NCI-H2029 (cell line): Measurements from ENCODE around the gene TCEANC2.
A peak's percentile ranks its signal among the peaks of the same experiment; 100 is the strongest.
"Not testable (repeated sequence)": the region's sequence is repeated elsewhere in the genome, so short reads cannot be mapped to it uniquely, and the experiment has no call there.

Experiments used
- DNase-seq: peaks from one replicate; lab custom pipeline; 2025; lab: John Stamatoyannopoulos, UW

The TCEANC2 gene

GRCh38 chr1:54052934-54053744 lies at the start of gene TCEANC2, which contains the start of gene TMEM59:
TSS of gene TCEANC2 (plus strand) at chr1:54053608. CDS start at chr1:54054423, 815 bp downstream.
TSS of gene TMEM59 (minus strand) at chr1:54053204. CDS start at chr1:54053188, 16 bp downstream.
- peak; percentile 100 for DNase-seq

GRCh38 chr1:54003750-54004480 lies 49.5 kb upstream of the TCEANC2 start:
- DNase-seq = not testable (repeated sequence)

- DNase-seq = no peak
These were observed 48.8 kb upstream of the TCEANC2 start for GRCh38 chr1:54004481-54005049.

GRCh38 chr1:54006508-54006907 lies 46.9 kb upstream of the TCEANC2 start:
- DNase-seq = no peak

- DNase-seq = no peak
These were observed 45.8 kb upstream of the TCEANC2 start for GRCh38 chr1:54007613-54008012.

- DNase-seq = no peak
These were observed 44.5 kb upstream of the TCEANC2 start for GRCh38 chr1:54008876-54009275.

- DNase-seq = no peak
These were observed 44.0 kb upstream of the TCEANC2 start for GRCh38 chr1:54009406-54009805.

GRCh38 chr1:54010415-54011117 lies 42.8 kb upstream of the TCEANC2 start:
- DNase-seq = no peak

- DNase-seq = no peak
These were observed 41.9 kb upstream of the TCEANC2 start for GRCh38 chr1:54011316-54012007.

GRCh38 chr1:54012008-54012325 lies 41.4 kb upstream of the TCEANC2 start:
- no peak for DNase-seq

GRCh38 chr1:54012863-54013262 lies 40.5 kb upstream of the TCEANC2 start:
- no peak for DNase-seq

GRCh38 chr1:54013393-54014008 lies 39.9 kb upstream of the TCEANC2 start:
- DNase-seq = no peak

GRCh38 chr1:54014009-54014629 lies 39.3 kb upstream of the TCEANC2 start:
- DNase-seq = no peak

GRCh38 chr1:54016343-54017282 lies 36.8 kb upstream of the TCEANC2 start:
- peak; percentile 100 for DNase-seq

GRCh38 chr1:54017979-54018378 lies 35.4 kb upstream of the TCEANC2 start, which contains the start of gene LDLRAD1:
TSS of gene LDLRAD1 (minus strand) at chr1:54018186. CDS start at chr1:54018112, 74 bp downstream.
- DNase-seq = peak; percentile 87

- no peak for DNase-seq
These were observed 34.8 kb upstream of the TCEANC2 start for GRCh38 chr1:54018635-54019034.

GRCh38 chr1:54019562-54020176 lies 33.7 kb upstream of the TCEANC2 start:
- DNase-seq = not testable (repeated sequence)

GRCh38 chr1:54024358-54024757 lies 29.1 kb upstream of the TCEANC2 start:
- peak; percentile 87 for DNase-seq

- DNase-seq = not testable (repeated sequence)
These were observed 28.6 kb upstream of the TCEANC2 start for GRCh38 chr1:54024811-54025210.
